ENCODE results near the gene TMEM86A.

TMEM86A gene

DNA sequence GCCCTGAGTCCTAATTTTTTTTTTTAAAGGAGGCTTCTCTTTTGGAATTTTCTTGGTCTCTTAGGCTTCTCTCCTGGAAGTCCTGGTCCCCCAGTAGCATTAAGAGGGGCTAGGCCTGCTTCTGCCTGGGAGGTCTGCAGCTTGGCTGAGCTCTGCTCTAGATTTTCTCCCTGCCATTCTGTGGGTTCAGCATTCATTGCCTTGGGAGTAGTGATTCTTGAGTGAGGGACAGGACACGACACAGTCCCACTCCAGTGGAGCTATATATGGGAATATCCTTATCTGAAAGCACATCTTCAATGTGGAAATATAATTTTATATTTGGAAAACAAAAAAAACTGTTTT lies 23.7 kb downstream of the TMEM86A start:
- no peak for DNase-seq (ENCODE audit: low read depth in 4 of 4, low spot score in 1 of 4)

DNA sequence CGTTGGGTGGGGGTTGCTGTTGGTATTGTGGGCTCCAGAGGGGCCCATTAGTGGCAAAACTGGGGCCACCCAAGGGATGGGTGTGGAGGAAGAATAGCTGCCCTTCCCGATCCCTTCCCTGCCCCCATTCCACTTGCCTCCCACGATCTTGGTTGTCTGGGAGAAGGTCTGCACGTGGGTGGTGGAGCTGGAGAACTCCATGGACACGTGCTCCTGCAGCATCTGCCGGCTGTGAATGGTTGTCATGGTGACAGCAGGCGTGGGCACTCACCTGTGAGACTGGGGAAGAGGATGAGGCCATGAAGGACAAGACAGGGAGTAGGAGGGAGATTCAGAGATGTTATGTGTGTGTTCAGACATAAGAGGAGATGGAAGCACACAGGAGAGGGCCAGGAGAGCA lies 25.4 kb downstream of the TMEM86A start:
- no peak for DNase-seq (ENCODE audit: low read depth in 4 of 4, low spot score in 1 of 4)

DNA sequence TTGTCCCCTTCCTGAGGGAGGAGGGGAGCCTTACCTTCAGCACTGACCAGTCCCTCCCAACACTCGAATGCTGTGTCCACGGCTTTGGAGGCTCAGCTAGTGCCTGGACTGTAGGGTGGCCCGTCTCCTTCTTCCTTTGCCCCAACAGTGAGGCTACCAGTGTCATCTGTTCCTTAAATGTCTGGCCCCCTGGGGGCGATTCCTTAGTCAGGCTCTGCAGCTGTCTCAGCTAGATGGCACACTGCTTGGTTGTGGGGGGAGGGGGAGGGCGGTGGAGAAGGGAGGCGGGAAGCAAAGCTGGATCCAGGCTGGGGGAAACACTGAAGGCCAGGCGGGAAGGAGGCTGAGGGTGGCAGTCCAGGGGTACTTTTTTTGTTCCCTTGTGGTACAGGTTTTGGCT lies 27.5 kb downstream of the TMEM86A start, which contains the start of gene IGSF22:
Gene IGSF22, minus strand, starts transcription at position 149 of the 400 bp plus-strand sequence. CDS start 1,952 bp downstream, outside the sequence.
- DNase-seq (ENCODE audit: low read depth in 4 of 4, low spot score in 1 of 4) = no peak

DNA sequence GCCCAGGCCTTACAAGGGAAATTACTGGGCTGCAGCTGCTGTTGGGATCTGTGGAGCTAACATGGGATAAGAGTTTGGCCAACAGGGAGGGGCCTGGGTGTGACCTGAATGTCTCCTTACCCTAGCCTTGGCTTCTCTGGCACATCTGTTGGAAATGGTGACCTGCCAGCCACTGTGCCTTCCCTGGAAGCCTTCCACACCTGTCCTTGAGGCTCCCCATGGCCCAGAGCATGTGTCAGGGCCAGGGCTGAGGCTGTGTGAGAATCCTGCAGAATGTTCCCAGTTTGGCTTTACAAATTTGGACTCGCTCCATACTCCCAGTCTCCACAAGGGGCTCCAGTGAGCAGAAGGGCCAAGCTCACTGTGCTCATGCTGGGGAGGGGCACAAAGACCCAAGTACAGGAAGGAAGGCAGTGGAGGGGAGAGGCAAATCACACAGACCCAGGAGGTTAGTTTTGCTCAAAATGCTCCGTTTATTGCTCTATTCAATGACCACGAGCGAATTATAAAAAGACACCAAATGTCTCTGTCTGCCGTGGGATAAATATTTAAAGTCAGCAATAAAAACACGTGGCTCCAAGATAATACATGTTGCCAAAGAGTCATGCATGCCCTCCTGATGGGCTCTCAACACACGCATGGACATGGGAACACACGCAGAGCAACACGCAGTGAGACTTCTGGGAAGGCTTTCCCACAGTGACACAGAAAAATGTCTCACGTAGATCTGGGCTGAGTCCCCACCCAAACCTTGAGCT lies 29.1 kb downstream of the TMEM86A start:
- peak in 2 of 4 experiments; percentile 24 to 33 for DNase-seq (ENCODE audit: low read depth in 4 of 4, low spot score in 1 of 4)

DNA sequence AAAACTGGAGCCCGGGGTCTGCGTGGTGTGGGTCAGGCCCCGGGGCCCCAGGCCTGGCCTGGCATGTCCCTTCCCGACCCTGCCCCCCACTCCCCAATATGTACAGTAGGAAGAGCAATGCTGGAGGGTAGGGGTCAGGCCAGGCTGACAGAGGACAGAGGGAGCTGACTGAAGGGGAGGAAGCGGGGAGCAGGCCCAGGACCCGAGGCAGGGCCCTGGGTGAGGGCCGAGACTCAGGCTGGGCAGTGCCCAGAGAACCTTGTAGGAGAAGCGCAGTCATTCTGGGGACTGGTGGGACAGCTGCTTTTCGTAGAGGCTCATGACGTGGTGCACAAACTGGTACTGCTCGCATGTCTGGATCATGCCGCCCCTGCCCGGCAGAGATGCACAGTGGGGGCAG lies 30.1 kb downstream of the TMEM86A start:
- no peak for DNase-seq (ENCODE audit: low read depth in 4 of 4, low spot score in 1 of 4)

DNA sequence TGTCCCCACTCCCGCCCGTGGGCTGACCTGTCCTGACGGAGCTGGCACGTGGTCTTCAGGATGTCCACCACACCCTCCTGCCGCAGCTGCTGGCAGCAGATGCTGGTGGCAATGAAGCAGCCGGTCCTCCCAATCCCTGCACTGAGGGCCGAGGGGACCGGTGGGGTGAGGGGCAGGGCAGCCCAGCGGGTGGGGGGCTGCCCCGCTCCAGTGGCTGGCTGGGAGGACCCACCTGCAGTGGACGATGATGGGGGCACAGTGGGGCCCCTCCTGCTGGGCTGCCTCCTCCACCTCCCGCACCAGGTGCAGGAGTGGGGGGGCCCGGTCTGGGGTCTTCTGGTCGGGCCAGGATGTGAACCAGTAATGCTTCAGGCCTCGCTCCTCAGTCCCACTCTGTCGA lies 30.8 kb downstream of the TMEM86A start:
- no peak for DNase-seq (ENCODE audit: low read depth in 4 of 4, low spot score in 1 of 4)

DNA sequence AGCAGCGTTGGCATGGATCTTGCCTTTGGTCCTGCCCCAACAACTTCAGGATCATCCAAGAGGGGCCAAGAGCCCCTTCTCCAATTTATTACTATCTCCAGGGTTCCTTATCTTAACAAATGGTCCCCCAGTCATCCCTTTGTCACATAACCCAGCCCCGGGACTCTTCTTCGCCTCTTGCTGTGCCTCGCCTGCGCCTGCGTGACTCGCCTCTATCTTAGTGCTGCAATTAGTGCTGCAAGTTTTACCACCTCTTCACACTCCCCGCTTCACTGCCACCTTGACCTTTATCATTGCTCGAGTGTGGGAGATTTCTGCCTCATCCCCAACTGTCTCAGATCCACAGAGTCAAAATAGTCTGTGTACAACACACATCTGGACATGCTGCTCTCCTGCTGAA lies 31.4 kb downstream of the TMEM86A start:
- DNase-seq (ENCODE audit: low read depth in 4 of 4, low spot score in 1 of 4) = no peak

DNA sequence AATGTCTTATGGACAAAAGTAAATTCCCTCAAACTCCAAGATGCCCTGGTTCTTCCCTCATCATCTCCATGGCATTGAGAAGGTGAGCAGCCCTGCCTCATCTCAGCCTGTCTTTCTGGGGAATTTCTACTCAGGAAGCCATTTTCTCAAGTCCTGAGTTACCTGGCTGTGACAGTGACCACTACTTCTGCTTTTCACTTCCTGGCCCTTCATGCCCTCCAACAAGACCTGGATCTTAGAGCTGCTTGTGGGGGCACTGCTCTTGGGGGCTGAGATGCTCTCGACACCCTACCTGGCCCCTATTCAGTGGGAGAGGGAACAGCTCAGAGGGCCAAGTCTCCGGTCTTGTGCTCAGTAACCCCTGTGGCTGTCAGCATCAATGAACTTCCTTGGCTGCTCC lies 32.9 kb downstream of the TMEM86A start:
- DNase-seq (ENCODE audit: low read depth in 4 of 4, low spot score in 1 of 4) = no peak

DNA sequence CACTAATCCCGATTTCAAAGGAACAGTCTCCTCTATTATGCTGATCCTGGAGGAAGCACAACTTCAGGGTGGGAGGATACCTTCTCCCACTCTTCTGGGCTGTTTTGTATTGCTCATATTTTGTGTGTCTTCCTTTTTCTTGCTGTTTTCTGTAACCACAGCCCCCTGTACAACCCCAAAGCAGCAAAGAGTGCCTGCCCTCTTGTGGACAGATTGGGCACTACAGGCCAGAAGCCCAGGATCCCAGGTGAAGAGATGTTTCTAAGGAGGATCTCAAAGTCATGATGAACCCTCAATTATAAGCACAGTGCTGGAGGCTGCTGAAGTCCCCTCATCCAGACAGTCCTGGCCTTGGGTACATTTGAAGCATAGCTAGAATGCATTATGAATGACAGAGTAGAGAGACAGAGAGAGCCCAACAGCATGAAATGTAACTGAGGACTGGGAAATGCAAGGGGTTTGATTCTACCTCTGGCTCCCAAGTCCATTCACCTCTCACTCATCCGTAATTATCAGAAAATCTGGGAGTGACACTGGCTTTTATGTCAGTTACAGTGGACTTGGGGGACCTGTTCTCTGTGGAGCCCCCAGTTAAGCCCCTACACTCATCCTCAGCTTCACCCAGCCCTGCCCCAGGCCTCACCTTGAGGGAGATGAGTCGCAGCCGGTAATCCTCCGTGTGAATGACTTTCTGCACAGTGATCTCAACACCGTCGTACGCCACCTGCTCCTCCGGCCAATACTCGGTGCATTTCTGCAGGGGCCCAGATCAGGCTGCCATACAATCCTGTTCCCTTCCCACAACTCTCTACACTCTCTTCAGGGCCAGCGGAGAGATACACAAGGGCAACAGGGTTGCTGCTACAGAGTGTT lies 33.6 kb downstream of the TMEM86A start:
- peak; percentile 37 to 61 (median 47) for DNase-seq (ENCODE audit: low read depth in 4 of 4, low spot score in 1 of 4)

DNA sequence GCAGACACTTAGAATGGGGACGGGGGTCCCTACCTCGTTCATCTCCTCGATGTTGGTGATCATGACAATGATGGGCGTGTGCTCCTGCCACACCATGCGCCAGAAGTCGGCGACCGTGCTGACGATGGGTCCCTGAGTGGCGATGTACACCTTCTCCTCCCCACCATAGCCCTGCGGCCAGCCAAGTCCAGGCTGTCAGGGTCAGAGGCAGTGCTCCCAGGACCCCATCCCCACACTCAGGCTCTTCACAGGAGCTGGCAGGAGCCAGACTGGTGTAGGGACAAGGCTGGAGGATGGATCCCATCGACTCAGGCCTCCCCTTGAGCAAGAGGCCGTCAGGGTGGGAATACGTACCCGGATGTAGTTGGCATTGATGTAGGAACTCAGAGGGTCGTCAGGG lies 34.6 kb downstream of the TMEM86A start:
- DNase-seq (ENCODE audit: low read depth in 4 of 4, low spot score in 1 of 4) = no peak

DNA sequence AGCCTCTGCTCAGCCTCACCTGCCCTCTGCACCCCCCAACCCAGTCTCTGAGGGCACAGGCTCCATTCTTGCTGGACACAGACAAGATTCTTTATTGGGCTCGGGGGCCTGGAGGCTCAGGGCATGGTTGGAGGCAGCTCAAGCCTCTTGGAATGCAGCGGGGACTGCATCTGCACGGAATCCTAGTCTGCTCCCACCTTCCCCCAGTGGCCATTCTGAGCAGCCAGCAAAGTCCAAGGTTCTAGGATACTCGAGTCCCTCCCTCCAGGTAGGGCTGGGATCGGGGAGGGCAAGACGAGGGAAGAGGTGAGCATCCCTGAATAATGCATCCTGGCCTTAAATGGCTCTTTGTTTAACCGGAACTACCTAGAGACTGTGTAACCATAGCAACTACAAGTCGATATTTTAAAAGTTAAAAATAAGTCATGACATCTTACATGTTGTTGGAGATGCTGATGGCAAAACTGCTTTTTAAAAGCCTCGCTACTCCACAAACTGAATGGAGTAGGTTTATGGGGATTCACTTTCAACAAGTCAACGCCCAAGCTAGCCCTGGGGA lies 38.1 kb downstream of the TMEM86A start:
- DNase-seq (ENCODE audit: low read depth in 4 of 4, low spot score in 1 of 4) = no peak

DNA sequence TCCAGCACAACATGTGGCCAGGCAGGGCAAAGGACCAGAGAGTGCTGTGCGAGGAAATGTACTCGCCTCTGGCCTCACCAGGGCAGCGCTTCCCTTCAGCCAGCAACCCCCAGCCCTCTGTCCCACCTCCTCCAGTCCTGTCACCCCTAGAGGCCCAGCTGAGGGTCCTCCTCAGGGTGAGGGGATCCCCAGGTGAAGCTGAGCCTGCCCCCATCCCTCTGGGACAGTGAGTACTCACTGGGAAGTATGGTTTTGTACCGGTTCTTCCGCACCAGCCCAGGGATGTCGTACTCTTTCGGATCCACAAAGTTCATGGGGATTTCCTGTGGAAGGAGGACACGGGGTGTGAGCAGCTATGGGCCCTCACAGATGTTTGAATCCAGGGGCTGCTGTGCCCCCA lies 39.1 kb downstream of the TMEM86A start:
- no peak for DNase-seq (ENCODE audit: low read depth in 4 of 4, low spot score in 1 of 4)

DNA sequence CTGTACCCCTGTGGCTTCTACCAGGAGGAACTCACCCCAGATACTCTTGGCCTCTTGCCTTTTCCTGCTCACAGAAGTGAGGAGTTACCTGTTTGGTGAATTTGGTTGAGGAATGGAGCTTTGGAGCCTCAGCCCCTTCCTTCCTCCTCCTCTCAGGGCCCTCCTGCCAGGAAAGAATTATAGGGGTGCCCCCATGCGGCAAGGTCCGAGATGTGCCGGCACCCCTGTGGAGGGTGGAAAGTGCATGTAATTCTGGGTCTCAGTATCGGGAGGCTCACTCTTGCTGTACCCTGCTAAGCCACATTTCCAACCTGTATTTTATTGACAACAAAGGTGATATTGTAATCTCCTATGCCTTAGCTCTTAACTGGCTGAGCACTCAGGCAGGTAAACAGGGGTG lies 41.1 kb downstream of the TMEM86A start:
- DNase-seq (ENCODE audit: low read depth in 4 of 4, low spot score in 1 of 4) = no peak

DNA sequence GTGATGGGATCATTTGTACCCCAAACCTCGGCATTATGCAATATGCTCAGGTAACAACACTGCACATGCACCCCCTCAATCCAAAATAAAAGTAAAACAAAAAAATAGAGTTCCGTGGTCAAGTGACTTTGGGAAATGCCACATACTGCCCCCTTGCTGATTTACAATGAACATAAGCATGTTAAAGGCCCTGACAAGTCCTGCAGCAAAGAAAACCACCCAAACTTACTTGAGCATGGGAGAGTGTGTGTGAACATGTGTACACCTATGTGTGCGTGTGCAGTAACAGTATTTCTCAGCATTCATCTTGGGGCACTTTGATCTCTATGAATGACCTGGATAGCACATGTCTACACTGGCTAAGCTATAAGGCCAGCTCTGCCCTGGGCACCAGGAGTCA lies 43.2 kb downstream of the TMEM86A start:
- DNase-seq (ENCODE audit: low read depth in 4 of 4, low spot score in 1 of 4) = no peak

DNA sequence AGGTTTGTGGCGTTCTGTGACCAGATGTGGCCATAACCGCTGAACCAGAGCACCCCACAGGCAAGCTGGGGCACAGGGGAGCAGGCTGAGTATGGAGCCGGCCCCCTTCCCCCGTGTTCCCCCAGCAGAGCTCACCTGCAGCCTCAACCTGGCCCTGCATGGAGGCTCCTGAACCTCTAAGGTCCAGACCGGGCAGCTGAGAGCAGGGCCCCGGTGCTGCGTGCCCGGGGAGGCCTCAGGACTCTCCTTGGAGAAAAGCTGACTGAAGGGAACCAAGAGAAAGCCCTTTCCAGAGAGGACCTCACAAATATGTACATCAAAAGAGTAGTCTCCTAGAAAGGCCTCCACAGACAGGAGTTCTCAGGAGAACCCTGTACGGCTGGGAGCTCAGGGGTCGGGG lies 44.8 kb downstream of the TMEM86A start:
- DNase-seq (ENCODE audit: low read depth in 4 of 4, low spot score in 1 of 4) = no peak

DNA sequence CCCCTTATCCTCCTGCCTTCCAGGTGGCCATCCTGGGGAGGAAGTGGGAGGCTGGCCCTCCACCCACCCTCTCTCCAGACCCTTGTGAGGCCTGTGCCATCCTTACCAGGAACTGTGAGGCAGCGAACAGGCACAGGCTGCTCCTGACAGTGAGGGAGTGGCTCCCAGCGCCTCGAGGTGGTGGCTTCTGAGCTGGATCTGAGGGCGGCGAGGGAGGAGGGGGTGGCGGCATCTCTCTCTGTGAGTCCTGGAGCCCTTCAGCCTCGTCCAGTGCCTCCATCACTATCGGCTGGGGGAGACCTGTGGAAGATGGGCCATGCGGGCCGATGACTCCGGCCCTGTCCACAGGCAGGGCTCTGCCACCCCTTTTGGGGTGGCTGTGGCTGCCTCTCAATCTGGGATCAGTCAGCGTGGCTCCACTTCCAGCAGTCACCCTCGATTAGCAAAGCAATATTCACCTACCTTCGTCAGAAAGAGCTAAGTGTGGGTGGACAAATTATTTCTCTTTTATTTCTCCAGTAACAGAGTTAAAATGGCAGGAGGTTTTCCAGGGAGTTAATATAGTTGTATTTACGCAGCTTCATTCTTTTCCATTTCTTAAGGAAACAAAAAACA lies 45.4 kb downstream of the TMEM86A start:
- DNase-seq (ENCODE audit: low read depth in 4 of 4, low spot score in 1 of 4) = no peak

DNA sequence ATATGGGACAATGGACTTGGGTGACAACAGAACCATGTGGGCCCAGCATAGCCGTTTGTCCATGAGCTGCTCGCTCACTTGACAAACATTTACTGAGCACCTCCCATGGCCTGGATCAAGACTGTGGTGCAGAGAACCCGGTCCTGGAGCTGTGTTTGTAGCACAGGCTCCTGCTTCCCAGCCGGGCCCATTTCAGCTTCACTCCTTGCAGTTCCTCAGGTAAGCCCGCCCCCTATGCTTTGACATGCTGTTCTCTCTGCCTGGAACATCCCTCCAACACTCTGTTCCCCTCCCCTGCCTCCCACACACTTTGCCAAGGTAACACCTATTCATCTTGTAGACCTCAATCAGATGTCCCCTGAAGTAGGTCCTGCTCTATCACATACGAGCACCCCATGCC lies 46.7 kb downstream of the TMEM86A start:
- DNase-seq (ENCODE audit: low read depth in 4 of 4, low spot score in 1 of 4) = no peak

DNA sequence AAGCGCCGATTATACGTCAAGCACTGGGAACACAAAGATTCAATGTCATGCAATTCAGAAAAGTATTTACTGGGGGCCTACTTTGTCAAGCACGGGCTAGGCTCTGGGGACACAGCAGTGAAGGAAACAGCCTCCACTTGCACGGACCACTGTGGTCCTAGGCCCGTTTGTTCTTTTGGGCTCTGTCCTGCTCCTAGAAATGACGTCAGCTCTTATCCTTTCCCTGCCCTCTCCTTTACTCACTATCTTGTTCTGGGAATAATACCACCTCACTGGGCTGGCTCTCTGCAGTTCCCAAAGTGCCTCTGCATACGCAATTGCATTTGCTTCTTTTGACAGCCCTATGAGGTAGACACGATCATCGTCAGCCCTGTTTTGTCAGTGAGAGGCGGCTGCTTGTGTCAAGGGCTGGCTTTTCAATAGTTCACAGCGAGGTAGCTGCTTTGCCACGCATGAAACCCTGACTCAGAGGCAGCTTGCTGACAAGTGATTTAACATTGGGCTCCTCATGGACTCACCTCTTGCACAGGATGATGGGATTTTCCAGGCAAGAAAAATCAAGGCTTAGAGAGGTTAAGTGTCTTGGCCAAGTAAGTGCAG lies 50.3 kb downstream of the TMEM86A start:
- DNase-seq (ENCODE audit: low read depth in 4 of 4, low spot score in 1 of 4) = no peak

DNA sequence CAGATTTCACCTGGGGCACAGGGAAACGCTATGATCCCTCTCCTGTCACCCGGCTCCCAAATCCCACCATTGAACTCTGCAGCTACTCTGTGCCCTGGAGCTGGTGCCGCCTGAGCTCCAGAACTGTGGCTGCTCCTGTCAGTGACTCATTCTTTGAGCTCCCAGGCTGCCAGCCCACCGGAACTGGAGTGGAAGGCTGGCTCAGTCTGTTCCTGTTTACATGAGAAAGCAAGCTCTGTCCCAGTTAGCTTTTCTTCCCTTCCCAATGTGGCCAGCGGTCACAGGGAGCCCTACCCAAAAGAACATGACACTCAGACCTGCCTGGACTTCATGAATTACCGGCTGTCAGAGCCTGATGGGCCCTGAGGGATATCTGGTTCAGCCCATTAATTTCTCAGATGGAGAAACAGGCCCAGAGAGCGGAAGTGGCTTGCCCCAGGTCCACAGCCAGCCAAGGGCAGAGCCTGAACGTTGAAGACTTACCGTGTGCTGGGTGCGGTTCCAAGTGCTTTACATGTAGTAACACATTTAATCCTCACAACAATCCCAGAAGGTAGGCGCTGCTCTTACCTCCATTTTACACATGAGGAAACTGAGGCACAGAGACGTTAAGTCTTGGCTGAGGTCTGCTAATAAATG lies 51.2 kb downstream of the TMEM86A start:
- DNase-seq (ENCODE audit: low read depth in 4 of 4, low spot score in 1 of 4) = no peak

DNA sequence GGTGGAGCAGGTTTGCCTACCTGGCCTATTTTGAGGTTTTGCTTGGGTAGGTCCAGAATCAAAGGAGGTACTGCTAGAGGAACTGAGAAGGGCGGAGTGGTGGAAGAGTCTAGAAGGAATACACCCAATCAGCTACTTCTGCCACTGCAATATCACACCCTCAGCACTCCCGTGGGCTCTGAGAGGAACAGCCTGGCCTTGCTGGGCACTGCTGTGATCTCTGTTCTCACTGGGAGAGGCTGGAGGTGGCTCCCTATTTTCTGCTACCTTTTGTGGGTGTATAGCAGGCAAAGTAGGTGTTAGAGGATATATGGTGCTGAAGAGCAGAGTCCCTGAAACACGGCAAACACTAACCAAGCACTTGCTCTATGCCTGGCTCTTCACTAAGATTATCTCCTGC lies 52.4 kb downstream of the TMEM86A start:
- no peak for DNase-seq (ENCODE audit: low read depth in 4 of 4, low spot score in 1 of 4)

DNA sequence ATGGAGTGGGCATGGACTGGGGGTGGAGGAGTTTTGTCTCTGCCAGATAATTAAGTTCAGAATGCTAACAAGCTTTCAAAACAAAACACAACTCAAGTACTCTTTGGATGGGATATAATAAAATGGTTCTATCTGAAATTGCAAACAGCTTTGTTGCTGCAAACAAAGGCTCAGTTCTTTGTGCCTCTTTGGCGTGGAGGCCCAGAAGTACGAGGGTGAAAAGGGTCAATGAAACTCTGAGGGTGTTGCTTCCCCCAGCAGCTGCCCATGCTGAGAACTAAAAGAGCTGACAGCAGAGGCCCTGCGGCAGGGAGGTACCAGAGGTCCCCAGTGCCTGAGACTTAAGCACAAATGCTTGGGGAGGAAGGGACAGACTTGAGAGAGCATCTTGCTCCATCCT lies 53.9 kb downstream of the TMEM86A start:
- no peak for DNase-seq (ENCODE audit: low read depth in 4 of 4, low spot score in 1 of 4)
